ENCODE measurements around the gene HSPA12B. TPM values are rescaled to one million over a fixed set of nuclear protein-coding genes. Genes with fewer than 3 reads are reported as not detected.

Gene HSPA12B
- total and polyA plus RNA-seq, 2 donors (not counting 3 experiments of a cell fraction or from before 2014, with no cell fraction given) = 3.7 to 6.6 TPM

GRCh38 chr20:3749087-3749688 lies 16.7 kb downstream of the HSPA12B start:
- no peak overlapping the region for H3K4me2 ChIP-seq (ENCODE audit: insufficient read depth, low read length)
- H2AFZ ChIP-seq (ENCODE audit: low read depth, low read length) = no peak overlapping the region
- H3K4me3 ChIP-seq (replicated peaks in 1 of 3; ENCODE audit: insufficient read depth in 1 of 3, low read depth in 1 of 3, low read length in 3 of 3) = no peak overlapping the region
- intact Hi-C loops (cut with micrococcal nuclease) (loop anchor here (1.0 kb wide), 1 partner anchor 33 kb away; no protein-coding TSS in a partner anchor), dilution Hi-C loops (cut with MboI; ENCODE audit: extremely low pct_ligation_motif_present, low sequenced_read_pairs) (no loop called here)
- peaks cover 0 to 3% of the 10 kb centered on the region in 2 experiments for H3K36me3 ChIP-seq (ENCODE audit: control insufficient read depth in 2 of 2, extremely low read depth in 1 of 2, insufficient read depth in 2 of 2, low read length in 2 of 2)
- no peak overlapping the region for H3K27ac ChIP-seq (ENCODE audit: insufficient read depth, low read depth, low read length)
- no peaks in the 10 kb centered on the region for H3K79me2 ChIP-seq (ENCODE audit: control insufficient read depth, insufficient read depth, low read length)
- CTCF ChIA-PET = interaction anchor here (0.6 to 5.6 kb wide), 9 partner anchors 9 to 75 kb away, joined by 3 to 75 read pairs (median 5); partner anchors contain the start of genes ADISSP and SPEF1
- H4K20me1 ChIP-seq (replicated peaks; ENCODE audit: control insufficient read depth, extremely low read depth, insufficient read depth, low read length) = no peaks in the 10 kb centered on the region
- POLR2A ChIA-PET = no interaction called here
- TF ChIP-seq POLR2AphosphoS5 (IDR thresholded peaks at IDR 0.05; ENCODE audit: insufficient read depth, low read depth, low read length) (no peak), CTCF (IDR thresholded peaks at IDR 0.05; ENCODE audit: extremely low read depth in 1 of 2, insufficient read depth in 1 of 2, low read depth in 1 of 2, low read length in 2 of 2) (no peak), MYC (IDR thresholded peaks at IDR 0.05; ENCODE audit: low read depth, low read length) (no peak), POLR2A (IDR thresholded peaks at IDR 0.05; ENCODE audit: low read depth, low read length) (no peak), JUN (IDR thresholded peaks at IDR 0.05; ENCODE audit: borderline replicate concordance, insufficient read depth, insufficient read length, low read depth) (no peak), EZH2 (IDR thresholded peaks at IDR 0.05; ENCODE audit: borderline replicate concordance, low read depth, low read length, severe bottlenecking) (no peak), FOS (IDR thresholded peaks at IDR 0.05; ENCODE audit: borderline replicate concordance, insufficient read depth, low read length) (no peak), GATA2 (IDR thresholded peaks at IDR 0.05; ENCODE audit: insufficient read depth, insufficient read length, low read depth, low read length) (no peak)
- TF ChIP-seq, protein P1, sequence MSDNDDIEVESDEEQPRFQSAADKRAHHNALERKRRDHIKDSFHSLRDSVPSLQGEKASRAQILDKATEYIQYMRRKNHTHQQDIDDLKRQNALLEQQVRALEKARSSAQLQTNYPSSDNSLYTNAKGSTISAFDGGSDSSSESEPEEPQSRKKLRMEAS (IDR thresholded peaks at IDR 0.05; ENCODE audit: insufficient read depth, insufficient read length) = no peak
- FAIRE-seq (no peak), DNase-seq (ENCODE audit: low read depth, low spot score) (no peak)
- H3K27me3 ChIP-seq (ENCODE audit: control insufficient read depth in 2 of 2, insufficient read depth in 2 of 2, low read length in 2 of 2) = no peaks in the 10 kb centered on the region
- no peak overlapping the region for H3K9ac ChIP-seq (replicated peaks; ENCODE audit: extremely low read depth, insufficient read depth, low read length)
- no TSS peak for BruUV-seq (replicated peaks)
- no peaks in the 10 kb centered on the region for H3K9me1 ChIP-seq (replicated peaks; ENCODE audit: control insufficient read depth, extremely low read depth, insufficient read depth, low read length)
- H3K4me1 ChIP-seq (ENCODE audit: control insufficient read depth, extremely low read depth, insufficient read depth, low read length) = no peaks in the 10 kb centered on the region
- H3K9me3 ChIP-seq (replicated peaks; ENCODE audit: control insufficient read depth, insufficient read depth, low read length) = no peaks in the 10 kb centered on the region
